VCaP (cell line): ENCODE results near the gene PLSCR5.

ENCODE experiments used
- H3K27ac ChIP-seq: fragments of 450-650 bp; 2 replicates; pipeline ENCODE4 v1.5.1; 2017
- TF ChIP-seq, protein P1 (sequence below): fragments of 450-650 bp; conservative IDR thresholded peaks from 2 replicates; pipeline ENCODE4 v1.5.1; 2017; ENCODE audit warnings: mild to moderate bottlenecking, moderate library complexity

The PLSCR5 gene

DNA sequence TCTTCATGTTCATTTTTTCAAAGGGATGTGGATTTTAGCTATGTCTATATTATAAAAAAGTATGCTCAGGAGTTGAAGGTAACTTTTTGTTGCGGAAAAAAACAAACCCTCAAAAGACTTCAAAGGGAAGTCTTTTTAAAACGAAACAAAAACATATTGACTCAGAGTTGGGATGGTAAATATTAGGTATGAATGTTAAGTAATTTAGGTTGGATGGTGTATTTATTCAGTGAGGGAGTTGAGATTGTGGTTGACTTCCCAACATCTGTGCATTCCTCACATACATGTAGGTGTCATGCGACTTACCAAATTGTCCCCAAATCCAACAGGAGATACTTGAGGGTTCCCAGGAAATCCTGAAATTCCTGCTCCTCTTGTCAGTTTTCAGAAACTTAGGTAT lies 32.7 kb upstream of the PLSCR5 start:
- H3K27ac ChIP-seq = no peak overlapping the region
- TF ChIP-seq, protein P1, sequence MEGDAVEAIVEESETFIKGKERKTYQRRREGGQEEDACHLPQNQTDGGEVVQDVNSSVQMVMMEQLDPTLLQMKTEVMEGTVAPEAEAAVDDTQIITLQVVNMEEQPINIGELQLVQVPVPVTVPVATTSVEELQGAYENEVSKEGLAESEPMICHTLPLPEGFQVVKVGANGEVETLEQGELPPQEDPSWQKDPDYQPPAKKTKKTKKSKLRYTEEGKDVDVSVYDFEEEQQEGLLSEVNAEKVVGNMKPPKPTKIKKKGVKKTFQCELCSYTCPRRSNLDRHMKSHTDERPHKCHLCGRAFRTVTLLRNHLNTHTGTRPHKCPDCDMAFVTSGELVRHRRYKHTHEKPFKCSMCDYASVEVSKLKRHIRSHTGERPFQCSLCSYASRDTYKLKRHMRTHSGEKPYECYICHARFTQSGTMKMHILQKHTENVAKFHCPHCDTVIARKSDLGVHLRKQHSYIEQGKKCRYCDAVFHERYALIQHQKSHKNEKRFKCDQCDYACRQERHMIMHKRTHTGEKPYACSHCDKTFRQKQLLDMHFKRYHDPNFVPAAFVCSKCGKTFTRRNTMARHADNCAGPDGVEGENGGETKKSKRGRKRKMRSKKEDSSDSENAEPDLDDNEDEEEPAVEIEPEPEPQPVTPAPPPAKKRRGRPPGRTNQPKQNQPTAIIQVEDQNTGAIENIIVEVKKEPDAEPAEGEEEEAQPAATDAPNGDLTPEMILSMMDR = no peak

DNA sequence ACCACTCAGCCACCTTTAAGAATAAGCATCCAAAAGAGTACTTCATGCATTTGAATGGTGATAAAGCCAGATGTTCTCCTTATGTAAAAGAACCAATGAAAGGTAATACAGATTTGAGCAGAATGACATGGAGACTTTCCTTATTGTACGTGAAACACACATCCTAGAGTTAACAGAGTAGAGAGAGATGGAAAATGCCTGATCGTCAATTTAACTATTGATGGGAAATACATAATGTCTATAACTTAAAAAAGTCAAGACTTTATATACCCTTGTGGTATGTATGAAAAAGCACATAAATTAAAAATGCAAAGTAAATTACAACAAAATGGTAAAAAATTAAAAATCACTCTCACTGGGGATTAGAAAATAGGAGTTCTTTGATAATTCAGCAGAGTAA lies 31.7 kb upstream of the PLSCR5 start:
- no peak overlapping the region for H3K27ac ChIP-seq
- TF ChIP-seq, protein P1 = no peak

- TF ChIP-seq, protein P1 = no peak
- H3K27ac ChIP-seq = no peak overlapping the region
These were observed 29.2 kb upstream of the PLSCR5 start for GRCh38 chr3:146634346-146634745.

- TF ChIP-seq, protein P1 = no peak
- no peak overlapping the region for H3K27ac ChIP-seq
These were observed 23.5 kb upstream of the PLSCR5 start for GRCh38 chr3:146628671-146629070.

DNA sequence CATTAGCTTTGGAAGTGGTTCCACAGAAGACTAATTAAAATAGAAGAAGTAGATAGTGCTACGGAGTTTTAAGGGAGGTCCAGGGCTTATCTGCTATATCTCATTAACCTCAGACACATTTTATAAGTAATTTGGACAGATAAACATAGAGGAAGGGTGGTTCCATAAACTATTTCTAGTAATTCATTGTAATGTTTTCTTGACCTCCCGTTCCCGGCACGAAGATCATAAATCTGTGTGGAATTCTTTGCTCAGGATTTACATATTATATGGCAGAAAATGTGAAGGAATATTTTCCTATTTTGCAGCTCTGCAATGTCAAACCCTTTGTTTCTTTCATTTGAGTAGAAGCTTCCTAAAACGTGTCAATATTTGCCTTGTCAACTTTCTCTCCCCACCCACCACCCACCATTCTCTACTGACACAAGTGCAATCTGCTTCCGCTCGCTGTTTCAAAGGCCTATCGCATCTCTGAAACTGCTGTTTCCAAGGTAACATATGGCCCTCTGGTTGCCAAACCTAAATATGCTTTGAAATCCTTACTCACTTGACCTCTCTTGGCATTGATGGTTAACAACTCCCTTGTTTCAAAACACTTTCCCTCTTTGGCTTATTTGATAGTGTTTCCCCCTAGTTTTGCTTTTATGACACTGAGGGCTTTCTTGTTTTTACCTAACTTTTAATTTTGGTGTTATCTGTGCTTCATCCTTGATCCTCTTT lies 21.4 kb upstream of the PLSCR5 start:
- no peak overlapping the region for H3K27ac ChIP-seq
- TF ChIP-seq, protein P1 = no peak

DNA sequence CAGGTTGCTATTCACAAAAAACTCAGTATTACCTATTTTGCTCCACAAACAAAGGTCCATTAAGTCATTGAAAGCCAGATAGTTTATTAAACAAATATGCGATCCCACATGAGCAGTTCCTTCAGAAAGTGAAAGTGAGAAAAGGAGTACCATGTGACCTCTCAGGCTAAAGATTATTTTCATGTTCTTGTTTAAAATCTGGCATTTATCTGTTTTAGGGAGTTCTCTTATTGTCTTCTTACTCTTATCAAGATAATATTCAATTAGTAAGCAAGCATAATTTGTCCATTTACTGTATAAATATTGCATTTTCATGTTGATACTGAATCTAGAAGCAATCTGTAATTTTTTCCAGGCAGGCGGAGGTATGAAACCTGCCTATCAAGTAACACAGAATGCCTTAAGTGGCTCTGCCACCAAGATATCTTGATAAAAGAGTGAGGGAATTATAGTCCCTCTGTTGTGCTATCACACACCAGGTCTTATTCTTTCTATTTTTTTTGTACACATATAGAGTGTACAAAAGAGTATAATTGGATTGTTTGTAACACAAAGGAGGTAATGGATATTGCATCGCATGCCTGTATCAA lies 20.1 kb upstream of the PLSCR5 start:
- H3K27ac ChIP-seq = peak overlapping the region; percentile 24; the same call in 1 of the 2 replicates
- TF ChIP-seq, protein P1 = no peak

- H3K27ac ChIP-seq = no peak overlapping the region
- TF ChIP-seq, protein P1 = no peak
These were observed 16.6 kb upstream of the PLSCR5 start for GRCh38 chr3:146621723-146622122.
